GM12878 (cell line): ENCODE data around the gene TRIM67. TPM values are rescaled to one million over a fixed set of nuclear protein-coding genes. Genes with fewer than 3 reads are reported as not detected.

ENCODE experiments used
- ATAC-seq: fragments of 200-7000 bp; cut with Tn5 transposase; 3 replicates; pipeline ENCODE4 v1.9.1; 2020; ENCODE audit warnings: mild to moderate bottlenecking, moderate library complexity
- BruUV-seq: library from RNA; stranded (reverse); fragments of 400-500 nt; replicated peaks from 2 replicates; lab custom pipeline; 2021; lab: Mats Ljungman, UMichigan
- CTCF ChIA-PET: fragments of 300-600 bp; sonication (Branson Sonifier 250); formaldehyde crosslinking; extraction: SDS; loops from one replicate; lab custom pipeline; 2021; ENCODE audit warnings: inconsistent platforms; lab: Yijun Ruan, JAX
- POLR2A ChIA-PET: fragments of 350-600 bp; formaldehyde crosslinking; extraction: SDS; loops from one replicate; lab custom pipeline; 2021; ENCODE audit warnings: inconsistent platforms; lab: Charles Lee
- RAD21 ChIA-PET: fragments of 300-600 bp; sonication (Branson Sonifier 250); formaldehyde crosslinking; loops from one replicate; lab custom pipeline; 2023; ENCODE audit warnings: antibody characterized with exemption; ENCODE audit not compliant: unreplicated experiment; lab: Charles Lee
- SMC1A ChIA-PET: fragments of 300-600 bp; sonication (Branson Sonifier 250); formaldehyde crosslinking; loops from one replicate; lab custom pipeline; 2023; ENCODE audit not compliant: unreplicated experiment, uncharacterized antibody; lab: Charles Lee
- DNase-seq: peaks from one replicate; pipeline ENCODE4 v3.0.0-alpha.2; 2011; ENCODE audit warnings: low read depth, low spot score
- FAIRE-seq: peaks from 3 replicates; lab custom pipeline; 2011; peaks lifted over from hg19 to GRCh38; lab: Jason Lieb, UNC
- H2AFZ ChIP-seq: 2 replicates; pipeline ENCODE4 v1.6.0; 2011; ENCODE audit warnings: low read depth, low read length, control low read depth; ENCODE audit not compliant: control insufficient read depth
- H3K27ac ChIP-seq: 2 replicates; pipeline ENCODE4 v1.5.1; 2011; ENCODE audit warnings: control low read depth; ENCODE audit not compliant: control insufficient read depth, insufficient read depth
- H3K27me3 ChIP-seq, 2 experiments: replicated peaks in 1 of 2; 2 replicates each; pipeline versions ENCODE4 v1.6.0 to v1.6.1; 2011; ENCODE audit warnings: low read length in 1 of 2; ENCODE audit not compliant: control insufficient read depth in 2 of 2, insufficient read depth in 2 of 2
- H3K36me3 ChIP-seq, 2 experiments: 2 replicates each; pipeline ENCODE4 v1.5.1; 2011; ENCODE audit warnings: low read length in 1 of 2; ENCODE audit not compliant: control insufficient read depth in 2 of 2, insufficient read depth in 2 of 2
- H3K4me1 ChIP-seq: 2 replicates; pipeline ENCODE4 v1.6.1; 2011; ENCODE audit warnings: mild to moderate bottlenecking, low read length, moderate library complexity, mixed read lengths; ENCODE audit not compliant: control insufficient read depth, insufficient read depth
- H3K4me2 ChIP-seq: 2 replicates; pipeline ENCODE4 v1.6.0; 2011; ENCODE audit warnings: control low read depth; ENCODE audit not compliant: control insufficient read depth, insufficient read depth
- H3K4me3 ChIP-seq: fragments of 200-600 bp; sonication (generic); 2 replicates; pipeline ENCODE4 v1.5.1; 2016
- H3K79me2 ChIP-seq: 2 replicates; pipeline ENCODE4 v1.6.0; 2011; ENCODE audit warnings: low read length; ENCODE audit not compliant: control insufficient read depth, insufficient read depth
- H3K9ac ChIP-seq: 2 replicates; pipeline ENCODE4 v1.8.0; 2011; ENCODE audit warnings: low read length, control low read depth, mixed read lengths; ENCODE audit not compliant: control insufficient read depth, insufficient read depth
- H3K9me3 ChIP-seq: replicated peaks from 3 replicates; pipeline ENCODE4 v1.5.1; 2011; ENCODE audit warnings: mild to moderate bottlenecking, low read length; ENCODE audit not compliant: control insufficient read depth, insufficient read depth
- H4K20me1 ChIP-seq: 2 replicates; pipeline ENCODE4 v1.6.0; 2011; ENCODE audit not compliant: control insufficient read depth, insufficient read depth
- BRCA1 ChIP-seq: IDR thresholded peaks from 2 replicates; pipeline ENCODE4 v1.6.1; 2011; ENCODE audit warnings: low read depth, low read length, improper control_type of control experiment
- CEBPB ChIP-seq, 2 experiments: fragments of 150-350 bp in 1 of 2; IDR thresholded peaks; 2 replicates each; pipeline ENCODE4 v1.6.1; 2012 to 2014; ENCODE audit warnings: low read depth in 2 of 2, low read length in 2 of 2, borderline replicate concordance in 1 of 2, inconsistent platforms in 1 of 2
- E4F1 ChIP-seq: fragments of 450-650 bp; IDR thresholded peaks from 2 replicates; pipeline ENCODE4 v1.6.1; 2018; ENCODE audit warnings: borderline replicate concordance, mild to moderate bottlenecking; ENCODE audit not compliant: partially characterized antibody
- EED ChIP-seq: sonication (generic); IDR thresholded peaks from 2 replicates; pipeline ENCODE4 v1.6.1; 2016; ENCODE audit warnings: antibody characterized with exemption, low read depth
- EGR1 ChIP-seq, 2 experiments: IDR thresholded peaks; 1 replicate in 1 of 2; 2 replicates in 1 of 2; pipeline ENCODE4 v1.6.1; 2011 to 2012; ENCODE audit warnings: low read depth in 2 of 2, low read length in 2 of 2, borderline replicate concordance in 1 of 2, mild to moderate bottlenecking in 1 of 2, moderate library complexity in 1 of 2
- HDAC2 ChIP-seq: fragments of 200-600 bp; sonication (generic); IDR thresholded peaks from 2 replicates; pipeline ENCODE4 v1.6.1; 2017
- MTA2 ChIP-seq: fragments of 450-650 bp; IDR thresholded peaks from 2 replicates; pipeline ENCODE4 v1.6.1; 2016; ENCODE audit warnings: low read depth, mild to moderate bottlenecking, moderate library complexity
- MYC ChIP-seq: IDR thresholded peaks from 2 replicates; pipeline ENCODE4 v1.6.1; 2011; ENCODE audit warnings: mild to moderate bottlenecking, low read length, moderate library complexity, inconsistent platforms; ENCODE audit not compliant: insufficient read depth, insufficient replicate concordance, insufficient read length, severe bottlenecking
- NFXL1 ChIP-seq: fragments of 450-650 bp; IDR thresholded peaks from 2 replicates; pipeline ENCODE4 v1.6.1; 2017; ENCODE audit warnings: antibody characterized with exemption, mild to moderate bottlenecking, borderline replicate concordance
- NR2C1 ChIP-seq: fragments of 450-650 bp; IDR thresholded peaks from 2 replicates; pipeline ENCODE4 v1.6.1; 2017; ENCODE audit warnings: antibody characterized with exemption, mild to moderate bottlenecking, moderate library complexity
- NR2C2 ChIP-seq: IDR thresholded peaks from 2 replicates; pipeline ENCODE4 v1.6.1; 2011; ENCODE audit warnings: borderline replicate concordance, low read depth; ENCODE audit not compliant: control insufficient read depth, insufficient read length
- POLR2A ChIP-seq: IDR thresholded peaks from 2 replicates; pipeline ENCODE4 v1.6.1; 2011; ENCODE audit warnings: low read depth, mild to moderate bottlenecking, low read length
- RBBP5 ChIP-seq: fragments of 200-600 bp; sonication (generic); conservative IDR thresholded peaks from 2 replicates; pipeline ENCODE4 v1.6.1; 2016
- ZNF24 ChIP-seq: fragments of 450-650 bp; IDR thresholded peaks from 2 replicates; pipeline ENCODE4 v1.6.1; 2017; ENCODE audit warnings: antibody characterized with exemption, mild to moderate bottlenecking
- WGBS: methylation state at CpG from one replicate; pipeline ENCODE4 v1.1.6; 2016; ENCODE audit warnings: low lambda C conversion rate; ENCODE audit not compliant: insufficient replicate concordance, insufficient coverage; ENCODE audit errors: missing lambda C conversion rate; 5-methylcytosine and 5-hydroxymethylcytosine counted together
- in situ Hi-C: fragments of 300-500 bp; cut with MboI; formaldehyde crosslinking; loops from 9 replicates; pipeline ENCODE4 v1.14.3; 2018; ENCODE audit warnings: mixed read lengths
- intact Hi-C: fragments of 100-400 bp; cut with micrococcal nuclease; formaldehyde crosslinking; loops from one replicate; pipeline ENCODE4 v1.14.2; 2022; ENCODE audit not compliant: unreplicated experiment
- polyA plus RNA-seq, 11 experiments: library from polyadenylated mRNA; depleted of rRNA in 4 of 11; unstranded in 6 of 11; stranded (reverse) in 5 of 11; fragments of >200 nt; fragmentation: Nextera tagmentation in 4 of 11; fragmentation: Illumina TruSeq in 1 of 11; extraction: Ambion mirVana in 4 of 11; extraction: Trizol in 1 of 11; gene quantifications; 1 replicate in 1 of 11; 2 replicates in 10 of 11; pipeline versions ENCODE4 v1.2.1 to v1.2.3, GENCODE V29; 2011 to 2016; ENCODE audit warnings: inconsistent platforms in 2 of 11, missing spikeins in 2 of 11, low read depth in 1 of 11
- total RNA-seq, 4 experiments: library from RNA; depleted of rRNA in 3 of 4; stranded (reverse); fragments of >200 nt in 3 of 4; fragmentation: Illumina TruSeq in 1 of 4; extraction: Trizol in 1 of 4; gene quantifications; 2 replicates each; pipeline versions ENCODE4 v1.2.1 to v1.2.3, GENCODE V29; 2013 to 2021
- TF ChIP-seq, protein P1 (sequence below): fragments of 450-650 bp; IDR thresholded peaks from 2 replicates; pipeline ENCODE4 v1.6.1; 2017; ENCODE audit warnings: mild to moderate bottlenecking, moderate library complexity

Gene TRIM67
- total and polyA plus RNA-seq, 10 of the 15 experiments (the other 5 are each of a cell fraction or from before 2014, with no cell fraction given): under 0.01 to 0.01 TPM; not detected in 8

DNA sequence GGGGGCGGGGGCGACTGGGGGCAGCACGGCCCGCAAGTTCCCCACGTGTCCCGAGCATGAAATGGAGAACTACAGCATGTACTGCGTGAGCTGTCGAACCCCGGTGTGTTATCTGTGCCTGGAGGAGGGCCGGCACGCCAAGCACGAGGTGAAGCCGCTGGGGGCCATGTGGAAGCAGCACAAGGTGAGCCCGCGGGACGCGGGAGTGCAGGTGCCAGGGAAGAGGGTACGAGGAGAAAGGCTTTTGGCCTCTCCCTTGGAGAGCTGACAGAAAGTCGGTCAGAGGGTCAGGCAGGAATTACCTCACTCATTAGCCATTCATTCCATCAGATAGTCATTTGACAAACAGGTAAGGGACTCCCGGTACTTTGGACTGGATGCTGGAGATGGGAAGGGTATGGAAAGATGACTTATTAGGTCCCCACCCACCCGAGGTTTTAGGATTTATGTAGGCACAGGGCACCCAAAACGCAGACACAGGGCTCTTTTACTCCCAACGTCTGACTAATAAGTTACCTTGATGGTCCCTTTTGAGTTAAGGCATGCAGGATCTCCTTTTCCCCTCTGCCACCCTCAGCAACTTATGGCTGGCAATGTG, 2.1 kb downstream of the TRIM67 start:
- H2AFZ ChIP-seq: no peak overlapping the region
- H3K4me1 ChIP-seq: no peaks in the 10 kb centered on the region
- H3K36me3 ChIP-seq: no peaks in the 10 kb centered on the region
- DNase-seq (no peak), ATAC-seq (no peak), FAIRE-seq (no peak)
- POLR2A ChIA-PET: no interaction called here
- CTCF ChIA-PET: no interaction called here
- no peak overlapping the region for H3K4me2 ChIP-seq
- RAD21 ChIA-PET: no interaction called here
- H3K4me3 ChIP-seq: no peak overlapping the region
- SMC1A ChIA-PET: no interaction called here
- intact Hi-C loops (no loop called here), in situ Hi-C loops (no loop called here)
- H3K27me3 ChIP-seq: peaks cover 4 to 14% of the 10 kb centered on the region in 2 experiments
- no peaks in the 10 kb centered on the region; the same call in 2 of the 3 replicates for H3K9me3 ChIP-seq
- no peak overlapping the region for H3K27ac ChIP-seq
- no peaks in the 10 kb centered on the region for H3K79me2 ChIP-seq
- no peaks in the 10 kb centered on the region for H4K20me1 ChIP-seq
- no peak overlapping the region for H3K9ac ChIP-seq
- WGBS: 32% methylated on average over 23 of the region's 23 CpGs
- TF ChIP-seq BRCA1 (no peak), MYC (no peak), NR2C2 (no peak), NFXL1 (no peak), EED (no peak), ZNF24 (no peak), HDAC2 (no peak), POLR2A (no peak), EGR1 (IDR thresholded peaks at IDR 0.05; ENCODE audit: borderline replicate concordance in 1 of 2, low read depth in 2 of 2, low read length in 2 of 2) (no peak), RBBP5 (no peak), E4F1 (no peak), CEBPB (IDR thresholded peaks at IDR 0.05; ENCODE audit: borderline replicate concordance in 1 of 2, low read depth in 2 of 2, low read length in 2 of 2) (no peak), NR2C1 (no peak), MTA2 (no peak)
- TF ChIP-seq, protein P1, sequence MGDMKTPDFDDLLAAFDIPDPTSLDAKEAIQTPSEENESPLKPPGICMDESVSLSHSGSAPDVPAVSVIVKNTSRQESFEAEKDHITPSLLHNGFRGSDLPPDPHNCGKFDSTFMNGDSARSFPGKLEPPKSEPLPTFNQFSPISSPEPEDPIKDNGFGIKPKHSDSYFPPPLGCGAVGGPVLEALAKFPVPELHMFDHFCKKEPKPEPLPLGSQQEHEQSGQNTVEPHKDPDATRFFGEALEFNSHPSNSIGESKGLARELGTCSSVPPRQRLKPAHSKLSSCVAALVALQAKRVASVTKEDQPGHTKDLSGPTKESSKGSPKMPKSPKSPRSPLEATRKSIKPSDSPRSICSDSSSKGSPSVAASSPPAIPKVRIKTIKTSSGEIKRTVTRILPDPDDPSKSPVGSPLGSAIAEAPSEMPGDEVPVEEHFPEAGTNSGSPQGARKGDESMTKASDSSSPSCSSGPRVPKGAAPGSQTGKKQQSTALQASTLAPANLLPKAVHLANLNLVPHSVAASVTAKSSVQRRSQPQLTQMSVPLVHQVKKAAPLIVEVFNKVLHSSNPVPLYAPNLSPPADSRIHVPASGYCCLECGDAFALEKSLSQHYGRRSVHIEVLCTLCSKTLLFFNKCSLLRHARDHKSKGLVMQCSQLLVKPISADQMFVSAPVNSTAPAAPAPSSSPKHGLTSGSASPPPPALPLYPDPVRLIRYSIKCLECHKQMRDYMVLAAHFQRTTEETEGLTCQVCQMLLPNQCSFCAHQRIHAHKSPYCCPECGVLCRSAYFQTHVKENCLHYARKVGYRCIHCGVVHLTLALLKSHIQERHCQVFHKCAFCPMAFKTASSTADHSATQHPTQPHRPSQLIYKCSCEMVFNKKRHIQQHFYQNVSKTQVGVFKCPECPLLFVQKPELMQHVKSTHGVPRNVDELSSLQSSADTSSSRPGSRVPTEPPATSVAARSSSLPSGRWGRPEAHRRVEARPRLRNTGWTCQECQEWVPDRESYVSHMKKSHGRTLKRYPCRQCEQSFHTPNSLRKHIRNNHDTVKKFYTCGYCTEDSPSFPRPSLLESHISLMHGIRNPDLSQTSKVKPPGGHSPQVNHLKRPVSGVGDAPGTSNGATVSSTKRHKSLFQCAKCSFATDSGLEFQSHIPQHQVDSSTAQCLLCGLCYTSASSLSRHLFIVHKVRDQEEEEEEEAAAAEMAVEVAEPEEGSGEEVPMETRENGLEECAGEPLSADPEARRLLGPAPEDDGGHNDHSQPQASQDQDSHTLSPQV: no peak
- no TSS peak for BruUV-seq
